GM12878 (cell line): ENCODE results near the gene OXER1. TPM values are rescaled to one million over a fixed set of nuclear protein-coding genes. Genes with fewer than 3 reads are reported as not detected.
A peak's percentile ranks its signal among the peaks of the same experiment; 100 is the strongest.

Experiments
- ATAC-seq: fragments of 200-7000 bp; cut with Tn5 transposase; 3 replicates; pipeline ENCODE4 v1.9.1; 2020; ENCODE audit warnings: mild to moderate bottlenecking, moderate library complexity
- BruUV-seq: library from RNA; stranded (reverse); fragments of 400-500 nt; replicated peaks from 2 replicates; lab custom pipeline; 2021; lab: Mats Ljungman, UMichigan
- CTCF ChIA-PET: fragments of 300-600 bp; sonication (Branson Sonifier 250); formaldehyde crosslinking; extraction: SDS; loops from one replicate; lab custom pipeline; 2021; ENCODE audit warnings: inconsistent platforms; lab: Yijun Ruan, JAX
- POLR2A ChIA-PET: fragments of 350-600 bp; formaldehyde crosslinking; extraction: SDS; loops from one replicate; lab custom pipeline; 2021; ENCODE audit warnings: inconsistent platforms; lab: Charles Lee
- RAD21 ChIA-PET: fragments of 300-600 bp; sonication (Branson Sonifier 250); formaldehyde crosslinking; loops from one replicate; lab custom pipeline; 2023; ENCODE audit warnings: antibody characterized with exemption; ENCODE audit not compliant: unreplicated experiment; lab: Charles Lee
- SMC1A ChIA-PET: fragments of 300-600 bp; sonication (Branson Sonifier 250); formaldehyde crosslinking; loops from one replicate; lab custom pipeline; 2023; ENCODE audit not compliant: unreplicated experiment, uncharacterized antibody; lab: Charles Lee
- DNase-seq: peaks from one replicate; pipeline ENCODE4 v3.0.0-alpha.2; 2011; ENCODE audit warnings: low read depth, low spot score
- FAIRE-seq: peaks from 3 replicates; lab custom pipeline; 2011; peaks lifted over from hg19 to GRCh38; lab: Jason Lieb, UNC
- H2AFZ ChIP-seq: 2 replicates; pipeline ENCODE4 v1.6.0; 2011; ENCODE audit warnings: low read depth, low read length, control low read depth; ENCODE audit not compliant: control insufficient read depth
- H3K27ac ChIP-seq: 2 replicates; pipeline ENCODE4 v1.5.1; 2011; ENCODE audit warnings: control low read depth; ENCODE audit not compliant: control insufficient read depth, insufficient read depth
- H3K27me3 ChIP-seq, 2 experiments: replicated peaks in 1 of 2; 2 replicates each; pipeline versions ENCODE4 v1.6.0 to v1.6.1; 2011; ENCODE audit warnings: low read length in 1 of 2; ENCODE audit not compliant: control insufficient read depth in 2 of 2, insufficient read depth in 2 of 2
- H3K36me3 ChIP-seq, 2 experiments: 2 replicates each; pipeline ENCODE4 v1.5.1; 2011; ENCODE audit warnings: low read length in 1 of 2; ENCODE audit not compliant: control insufficient read depth in 2 of 2, insufficient read depth in 2 of 2
- H3K4me1 ChIP-seq: 2 replicates; pipeline ENCODE4 v1.6.1; 2011; ENCODE audit warnings: mild to moderate bottlenecking, low read length, moderate library complexity, mixed read lengths; ENCODE audit not compliant: control insufficient read depth, insufficient read depth
- H3K4me2 ChIP-seq: 2 replicates; pipeline ENCODE4 v1.6.0; 2011; ENCODE audit warnings: control low read depth; ENCODE audit not compliant: control insufficient read depth, insufficient read depth
- H3K4me3 ChIP-seq: fragments of 200-600 bp; sonication (generic); 2 replicates; pipeline ENCODE4 v1.5.1; 2016
- H3K79me2 ChIP-seq: 2 replicates; pipeline ENCODE4 v1.6.0; 2011; ENCODE audit warnings: low read length; ENCODE audit not compliant: control insufficient read depth, insufficient read depth
- H3K9ac ChIP-seq: 2 replicates; pipeline ENCODE4 v1.8.0; 2011; ENCODE audit warnings: low read length, control low read depth, mixed read lengths; ENCODE audit not compliant: control insufficient read depth, insufficient read depth
- H3K9me3 ChIP-seq: replicated peaks from 3 replicates; pipeline ENCODE4 v1.5.1; 2011; ENCODE audit warnings: mild to moderate bottlenecking, low read length; ENCODE audit not compliant: control insufficient read depth, insufficient read depth
- H4K20me1 ChIP-seq: 2 replicates; pipeline ENCODE4 v1.6.0; 2011; ENCODE audit not compliant: control insufficient read depth, insufficient read depth
- BRCA1 ChIP-seq: IDR thresholded peaks from 2 replicates; pipeline ENCODE4 v1.6.1; 2011; ENCODE audit warnings: low read depth, low read length, improper control_type of control experiment
- CTCF ChIP-seq, 3 experiments: IDR thresholded peaks in 2 of 3; conservative IDR thresholded peaks in 1 of 3; 2 replicates each; pipeline ENCODE4 v1.5.1; 2011; ENCODE audit warnings: low read depth in 3 of 3, low read length in 3 of 3, mild to moderate bottlenecking in 3 of 3, control low read depth in 2 of 3, moderate library complexity in 2 of 3, inconsistent platforms in 1 of 3, mixed read lengths in 1 of 3; ENCODE audit not compliant: control insufficient read depth in 2 of 3, insufficient read depth in 1 of 3; ENCODE audit errors: extremely low read depth in 1 of 3
- HDAC2 ChIP-seq: fragments of 200-600 bp; sonication (generic); IDR thresholded peaks from 2 replicates; pipeline ENCODE4 v1.6.1; 2017
- MEF2B ChIP-seq: fragments of 450-650 bp; IDR thresholded peaks from 2 replicates; pipeline ENCODE4 v1.6.1; 2018; ENCODE audit warnings: mild to moderate bottlenecking, moderate library complexity; ENCODE audit not compliant: partially characterized antibody, poor library complexity, severe bottlenecking
- NR2F1 ChIP-seq: fragments of 450-650 bp; conservative IDR thresholded peaks from 2 replicates; pipeline ENCODE4 v1.6.1; 2017; ENCODE audit warnings: mild to moderate bottlenecking
- PBX3 ChIP-seq: IDR thresholded peaks from 2 replicates; pipeline ENCODE4 v1.6.1; 2011; ENCODE audit warnings: mild to moderate bottlenecking, low read depth, low read length, moderate library complexity; ENCODE audit not compliant: insufficient replicate concordance
- TBL1XR1 ChIP-seq: IDR thresholded peaks from 2 replicates; pipeline ENCODE4 v1.6.1; 2012; ENCODE audit warnings: low read depth, low read length, improper control_type of control experiment
- TCF7 ChIP-seq: IDR thresholded peaks from 2 replicates; pipeline ENCODE4 v1.6.1; 2014; ENCODE audit warnings: antibody characterized with exemption, borderline replicate concordance
- USF1 ChIP-seq: IDR thresholded peaks from 2 replicates; pipeline ENCODE4 v1.6.1; 2011; ENCODE audit warnings: borderline replicate concordance, low read depth, mild to moderate bottlenecking, moderate library complexity, mixed read lengths, low read length; ENCODE audit not compliant: insufficient read depth; ENCODE audit errors: extremely low read length
- WGBS: methylation state at CpG from one replicate; pipeline ENCODE4 v1.1.6; 2016; ENCODE audit warnings: low lambda C conversion rate; ENCODE audit not compliant: insufficient replicate concordance, insufficient coverage; ENCODE audit errors: missing lambda C conversion rate; 5-methylcytosine and 5-hydroxymethylcytosine counted together
- in situ Hi-C: fragments of 300-500 bp; cut with MboI; formaldehyde crosslinking; loops from 9 replicates; pipeline ENCODE4 v1.14.3; 2018; ENCODE audit warnings: mixed read lengths
- intact Hi-C: fragments of 100-400 bp; cut with micrococcal nuclease; formaldehyde crosslinking; loops from one replicate; pipeline ENCODE4 v1.14.2; 2022; ENCODE audit not compliant: unreplicated experiment
- polyA plus RNA-seq, 11 experiments: library from polyadenylated mRNA; depleted of rRNA in 4 of 11; unstranded in 6 of 11; stranded (reverse) in 5 of 11; fragments of >200 nt; fragmentation: Nextera tagmentation in 4 of 11; fragmentation: Illumina TruSeq in 1 of 11; extraction: Ambion mirVana in 4 of 11; extraction: Trizol in 1 of 11; gene quantifications; 1 replicate in 1 of 11; 2 replicates in 10 of 11; pipeline versions ENCODE4 v1.2.1 to v1.2.3, GENCODE V29; 2011 to 2016; ENCODE audit warnings: inconsistent platforms in 2 of 11, missing spikeins in 2 of 11, low read depth in 1 of 11
- total RNA-seq, 4 experiments: library from RNA; depleted of rRNA in 3 of 4; stranded (reverse); fragments of >200 nt in 3 of 4; fragmentation: Illumina TruSeq in 1 of 4; extraction: Trizol in 1 of 4; gene quantifications; 2 replicates each; pipeline versions ENCODE4 v1.2.1 to v1.2.3, GENCODE V29; 2013 to 2021

The OXER1 gene
- total and polyA plus RNA-seq, 10 of the 15 experiments (the other 5 are each of a cell fraction or from before 2014, with no cell fraction given) = 0.11 to 8.6 (median 3.3) TPM

DNA sequence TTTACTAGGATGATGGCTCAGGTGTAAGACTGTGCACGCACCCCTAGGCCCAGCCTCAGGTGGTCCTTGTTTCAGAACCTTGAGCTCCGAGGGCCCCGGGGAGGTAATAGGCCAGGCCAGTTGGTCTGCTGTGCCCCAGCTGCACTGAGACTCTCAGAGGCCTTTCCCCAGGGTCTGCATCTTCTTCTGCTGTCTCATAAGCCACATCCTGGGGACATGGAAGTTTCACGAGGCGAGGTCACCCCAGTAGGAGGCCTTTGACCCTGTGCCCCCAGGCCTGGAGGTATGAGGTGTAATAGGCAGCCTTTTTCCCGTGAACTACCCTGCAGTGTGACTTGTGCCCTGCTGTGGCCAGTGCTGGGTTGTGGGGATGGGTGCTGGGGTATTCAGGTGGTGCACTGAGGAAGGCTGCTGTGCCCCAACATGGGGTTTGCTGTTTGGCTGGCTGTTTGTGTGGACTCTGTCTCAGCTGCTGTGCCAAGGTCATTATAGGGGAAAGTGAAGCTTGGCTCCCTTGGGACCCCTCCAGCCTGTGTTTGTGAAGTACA, 6.9 kb downstream of the OXER1 start:
- H3K9me3 ChIP-seq = no peaks in the 10 kb centered on the region
- H3K4me2 ChIP-seq = no peak overlapping the region
- DNase-seq = no peak
- no peaks in the 10 kb centered on the region for H3K27me3 ChIP-seq
- H4K20me1 ChIP-seq = no peaks in the 10 kb centered on the region
- intact Hi-C loops (loop anchor here (10.0 kb wide), 1 partner anchor 262 kb away; the partner anchor contains the start of gene KCNG3), in situ Hi-C loops (no loop called here)
- TF ChIP-seq MEF2B (peak; percentile 42), TBL1XR1 (no peak), NR2F1 (peak; percentile 37; the same call in 1 of the 2 replicates)
- FAIRE-seq = no peak
- no peak overlapping the region for H3K4me3 ChIP-seq
- ChIA-PET RAD21 (interaction anchor here (1.0 kb wide), 1 partner anchor 118 kb away, joined by 4 read pairs; no protein-coding TSS in a partner anchor), POLR2A (no interaction called here), SMC1A (interaction anchor here (0.7 to 3.0 kb wide), 7 partner anchors 12 to 41 kb away, joined by 3 to 10 read pairs (median 3); no protein-coding TSS in a partner anchor), CTCF (interaction anchor here (1.1 to 1.2 kb wide), 2 partner anchors 14 to 93 kb away, joined by 3 to 4 read pairs; no protein-coding TSS in a partner anchor)
- H2AFZ ChIP-seq = no peak overlapping the region
- no peak overlapping the region for H3K27ac ChIP-seq
- H3K4me1 ChIP-seq = peaks cover 34% of the 10 kb centered on the region
- no peaks in the 10 kb centered on the region for H3K79me2 ChIP-seq
- no peak overlapping the region for H3K9ac ChIP-seq
- no peaks in the 10 kb centered on the region for H3K36me3 ChIP-seq
- no TSS peak for BruUV-seq
- ATAC-seq = no peak
- 74% methylated on average over 6 of the region's 6 CpGs for WGBS

- Histone ChIP-seq H3K4me3 (no peak overlapping the region), H3K9me3 (no peaks in the 10 kb centered on the region), H4K20me1 (no peaks in the 10 kb centered on the region), H3K79me2 (no peaks in the 10 kb centered on the region), H3K4me1 (peaks cover 42% of the 10 kb centered on the region), H3K9ac (no peak overlapping the region), H3K27me3 (no peaks in the 10 kb centered on the region), H3K4me2 (no peak overlapping the region), H3K27ac (no peak overlapping the region), H3K36me3 (no peaks in the 10 kb centered on the region), H2AFZ (no peak overlapping the region)
- ATAC-seq (no peak), DNase-seq (no peak), FAIRE-seq (no peak)
- in situ Hi-C loops = no loop called here
- intact Hi-C loops = loop anchor here (10.0 kb wide), 1 partner anchor 261 kb away; the partner anchor contains the start of gene KCNG3
- ChIA-PET POLR2A (no interaction called here), CTCF (no interaction called here), RAD21 (interaction anchor here (1.5 kb wide), 1 partner anchor 60 kb away, joined by 4 read pairs; no protein-coding TSS in a partner anchor), SMC1A (interaction anchor here (1.2 to 3.0 kb wide), 3 partner anchors 11 to 19 kb away, joined by 3 to 7 read pairs (median 3); no protein-coding TSS in a partner anchor)
- WGBS = 84% methylated on average over 10 of the region's 10 CpGs
- no TSS peak for BruUV-seq
- TF ChIP-seq TCF7 = no peak
- no peak for TF ChIP-seq USF1
- TF ChIP-seq PBX3 = no peak
- no peak for TF ChIP-seq CTCF (IDR thresholded peaks at IDR 0.05 in 2 of 3, conservative IDR thresholded peaks at IDR 0.05 in 1 of 3; ENCODE audit: control insufficient read depth in 2 of 3, extremely low read depth in 1 of 3, insufficient read depth in 1 of 3, low read depth in 3 of 3, low read length in 3 of 3)
- TF ChIP-seq BRCA1 = no peak
- no peak for TF ChIP-seq HDAC2
Measured at GRCh38 chr2:42756150-42756775, 7.7 kb downstream of the OXER1 start.
